HL-60 (cell line): Measurements from ENCODE around the gene THYN1.
"Not testable (repeated sequence)": the region's sequence is repeated elsewhere in the genome, so short reads cannot be mapped to it uniquely, and the experiment has no call there.

Source experiments
- DNase-seq, 2 experiments: peaks; one replicate each; pipeline ENCODE4 v3.0.0-alpha.2; 2010 to 2020; ENCODE audit warnings: low read depth in 1 of 2, low spot score in 1 of 2
- H3K27ac ChIP-seq: fragments of 250-450 bp; sonication (Bioruptor Pico); replicated peaks from 2 replicates; pipeline ENCODE4 v1.5.1; 2020; ENCODE audit warnings: mild to moderate bottlenecking, moderate library complexity
- H3K27me3 ChIP-seq: fragments of 250-450 bp; sonication (Bioruptor Pico); 2 replicates; pipeline ENCODE4 v1.5.1; 2021; ENCODE audit warnings: mild to moderate bottlenecking, moderate library complexity; ENCODE audit not compliant: insufficient read depth, poor library complexity, severe bottlenecking
- H3K4me3 ChIP-seq: replicated peaks from 2 replicates; pipeline ENCODE4 v1.5.1; 2011; ENCODE audit warnings: mild to moderate bottlenecking, control low read depth, low read length; ENCODE audit not compliant: insufficient read depth
- GABPA ChIP-seq: IDR thresholded peaks from 2 replicates; pipeline ENCODE4 v1.6.1; 2012; ENCODE audit warnings: low read depth
- POLR2AphosphoS5 ChIP-seq: IDR thresholded peaks from 2 replicates; pipeline ENCODE4 v1.6.1; 2012; ENCODE audit warnings: low read depth
- SPI1 ChIP-seq: IDR thresholded peaks from 2 replicates; pipeline ENCODE4 v1.6.1; 2012; ENCODE audit warnings: low read depth, mild to moderate bottlenecking, borderline replicate concordance
- TF ChIP-seq, protein P1 (sequence below): IDR thresholded peaks from 2 replicates; pipeline ENCODE4 v1.6.1; 2012; ENCODE audit warnings: low read depth; ENCODE audit not compliant: insufficient replicate concordance
- TF ChIP-seq, protein P2 (sequence below): IDR thresholded peaks from one replicate; pipeline ENCODE4 v1.5.1; 2011; ENCODE audit warnings: low read length, control low read depth, inconsistent platforms; ENCODE audit not compliant: insufficient read depth

Gene THYN1

DNA sequence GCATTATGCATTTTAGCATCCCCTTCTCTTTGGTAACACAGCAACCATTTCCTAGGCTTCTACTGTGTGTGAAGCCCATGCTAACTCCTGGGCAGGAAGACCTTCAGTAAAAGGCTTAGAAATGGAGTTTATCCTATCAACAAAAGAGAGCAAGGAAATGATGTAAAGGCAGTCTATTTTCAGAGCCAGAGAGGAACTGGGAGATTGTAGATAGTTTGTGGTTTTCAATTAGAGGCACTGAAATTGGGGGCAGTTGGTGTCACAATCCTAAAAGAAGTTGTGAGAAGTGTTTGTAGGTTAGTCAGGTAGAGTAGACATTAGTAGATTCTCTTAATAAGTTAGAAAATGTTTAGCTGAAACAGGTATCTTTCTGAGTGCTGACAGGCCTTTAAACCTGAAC lies 7.4 kb upstream of the THYN1 start:
- Histone ChIP-seq H3K4me3 (no peak overlapping the region), H3K27me3 (no peaks in the 10 kb centered on the region), H3K27ac (no peak overlapping the region)
- no peak for DNase-seq
- TF ChIP-seq, protein P1, sequence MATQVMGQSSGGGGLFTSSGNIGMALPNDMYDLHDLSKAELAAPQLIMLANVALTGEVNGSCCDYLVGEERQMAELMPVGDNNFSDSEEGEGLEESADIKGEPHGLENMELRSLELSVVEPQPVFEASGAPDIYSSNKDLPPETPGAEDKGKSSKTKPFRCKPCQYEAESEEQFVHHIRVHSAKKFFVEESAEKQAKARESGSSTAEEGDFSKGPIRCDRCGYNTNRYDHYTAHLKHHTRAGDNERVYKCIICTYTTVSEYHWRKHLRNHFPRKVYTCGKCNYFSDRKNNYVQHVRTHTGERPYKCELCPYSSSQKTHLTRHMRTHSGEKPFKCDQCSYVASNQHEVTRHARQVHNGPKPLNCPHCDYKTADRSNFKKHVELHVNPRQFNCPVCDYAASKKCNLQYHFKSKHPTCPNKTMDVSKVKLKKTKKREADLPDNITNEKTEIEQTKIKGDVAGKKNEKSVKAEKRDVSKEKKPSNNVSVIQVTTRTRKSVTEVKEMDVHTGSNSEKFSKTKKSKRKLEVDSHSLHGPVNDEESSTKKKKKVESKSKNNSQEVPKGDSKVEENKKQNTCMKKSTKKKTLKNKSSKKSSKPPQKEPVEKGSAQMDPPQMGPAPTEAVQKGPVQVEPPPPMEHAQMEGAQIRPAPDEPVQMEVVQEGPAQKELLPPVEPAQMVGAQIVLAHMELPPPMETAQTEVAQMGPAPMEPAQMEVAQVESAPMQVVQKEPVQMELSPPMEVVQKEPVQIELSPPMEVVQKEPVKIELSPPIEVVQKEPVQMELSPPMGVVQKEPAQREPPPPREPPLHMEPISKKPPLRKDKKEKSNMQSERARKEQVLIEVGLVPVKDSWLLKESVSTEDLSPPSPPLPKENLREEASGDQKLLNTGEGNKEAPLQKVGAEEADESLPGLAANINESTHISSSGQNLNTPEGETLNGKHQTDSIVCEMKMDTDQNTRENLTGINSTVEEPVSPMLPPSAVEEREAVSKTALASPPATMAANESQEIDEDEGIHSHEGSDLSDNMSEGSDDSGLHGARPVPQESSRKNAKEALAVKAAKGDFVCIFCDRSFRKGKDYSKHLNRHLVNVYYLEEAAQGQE: no peak
- TF ChIP-seq SPI1: peak; percentile 66

DNA sequence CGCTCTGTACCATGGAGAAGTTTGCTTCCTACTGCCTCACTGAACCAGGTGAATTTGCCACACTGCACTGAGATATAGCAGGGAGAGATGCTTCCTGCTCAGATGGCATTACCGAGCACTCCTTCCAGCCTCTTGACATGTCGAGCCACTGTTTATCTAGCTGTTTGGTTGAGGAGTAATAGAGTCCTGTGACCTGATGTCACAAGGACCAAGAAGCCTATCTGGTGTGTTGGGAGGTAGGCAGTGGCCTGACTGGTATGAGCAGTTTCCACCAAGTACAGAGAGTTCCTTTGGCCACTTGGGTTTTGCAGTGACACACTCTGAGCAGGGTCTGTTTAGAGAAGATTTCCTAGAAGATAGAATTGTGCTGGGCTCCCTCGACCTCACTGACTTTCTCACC lies 5.4 kb upstream of the THYN1 start:
- Histone ChIP-seq H3K27ac (no peak overlapping the region), H3K4me3 (no peak overlapping the region), H3K27me3 (no peaks in the 10 kb centered on the region)
- TF ChIP-seq POLR2AphosphoS5 (no peak), GABPA (no peak), SPI1 (no peak)
- TF ChIP-seq, protein P1: no peak
- TF ChIP-seq, protein P2, sequence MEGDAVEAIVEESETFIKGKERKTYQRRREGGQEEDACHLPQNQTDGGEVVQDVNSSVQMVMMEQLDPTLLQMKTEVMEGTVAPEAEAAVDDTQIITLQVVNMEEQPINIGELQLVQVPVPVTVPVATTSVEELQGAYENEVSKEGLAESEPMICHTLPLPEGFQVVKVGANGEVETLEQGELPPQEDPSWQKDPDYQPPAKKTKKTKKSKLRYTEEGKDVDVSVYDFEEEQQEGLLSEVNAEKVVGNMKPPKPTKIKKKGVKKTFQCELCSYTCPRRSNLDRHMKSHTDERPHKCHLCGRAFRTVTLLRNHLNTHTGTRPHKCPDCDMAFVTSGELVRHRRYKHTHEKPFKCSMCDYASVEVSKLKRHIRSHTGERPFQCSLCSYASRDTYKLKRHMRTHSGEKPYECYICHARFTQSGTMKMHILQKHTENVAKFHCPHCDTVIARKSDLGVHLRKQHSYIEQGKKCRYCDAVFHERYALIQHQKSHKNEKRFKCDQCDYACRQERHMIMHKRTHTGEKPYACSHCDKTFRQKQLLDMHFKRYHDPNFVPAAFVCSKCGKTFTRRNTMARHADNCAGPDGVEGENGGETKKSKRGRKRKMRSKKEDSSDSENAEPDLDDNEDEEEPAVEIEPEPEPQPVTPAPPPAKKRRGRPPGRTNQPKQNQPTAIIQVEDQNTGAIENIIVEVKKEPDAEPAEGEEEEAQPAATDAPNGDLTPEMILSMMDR: no peak
- no peak for DNase-seq

DNA sequence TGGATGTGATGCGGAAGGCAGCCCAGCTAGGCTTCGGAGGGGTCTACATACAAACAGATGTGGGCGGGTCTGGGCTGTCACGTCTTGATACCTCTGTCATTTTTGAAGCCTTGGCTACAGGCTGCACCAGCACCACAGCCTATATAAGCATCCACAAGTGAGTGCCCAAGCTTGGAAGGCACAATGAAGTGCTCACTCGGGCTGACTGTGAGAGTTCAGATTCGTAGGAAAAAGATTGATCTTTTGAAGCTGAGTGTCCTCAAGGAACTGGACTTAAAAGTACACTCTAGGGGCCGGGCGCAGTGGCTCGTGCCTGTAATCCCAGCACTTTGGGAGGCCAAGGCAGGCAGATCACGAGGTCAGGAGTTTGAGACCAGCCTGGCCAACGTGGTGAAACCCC lies 3.9 kb upstream of the THYN1 start:
- H3K4me3 ChIP-seq: no peak overlapping the region
- no peak for TF ChIP-seq POLR2AphosphoS5
- TF ChIP-seq, protein P2: no peak
- TF ChIP-seq, protein P1: no peak
- no peak for TF ChIP-seq SPI1
- TF ChIP-seq GABPA: no peak
- no peak overlapping the region for H3K27ac ChIP-seq
- H3K27me3 ChIP-seq: no peaks in the 10 kb centered on the region
- DNase-seq: no peak

DNA sequence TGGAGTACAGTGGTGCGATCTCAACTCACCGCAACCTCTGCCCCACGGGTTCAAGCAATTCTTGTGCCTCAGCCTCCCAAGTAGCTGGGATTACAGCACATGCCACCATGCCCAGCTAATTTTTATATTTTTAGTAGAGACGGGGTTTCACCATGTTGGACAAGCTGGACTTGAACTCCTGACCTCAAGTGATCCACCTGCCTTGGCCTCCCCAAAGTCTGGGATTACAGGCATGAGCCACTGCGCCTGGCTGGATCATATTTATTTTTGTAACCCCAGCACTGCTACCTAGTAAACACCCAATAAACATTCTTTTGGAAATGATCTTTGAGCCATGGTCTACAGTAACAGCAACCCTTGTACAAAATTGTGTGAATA lies 2.0 kb upstream of the THYN1 start:
- H3K4me3 ChIP-seq, H3K27me3 ChIP-seq, H3K27ac ChIP-seq, DNase-seq: not testable (repeated sequence)
